GM23338 (cell line): ENCODE measurements around the gene ZNF264. TPM values are rescaled to one million over a fixed set of nuclear protein-coding genes. Genes with fewer than 3 reads are reported as not detected.
A peak's percentile ranks its signal among the peaks of the same experiment; 100 is the strongest.

ENCODE experiments used
- ATAC-seq: fragments of 200-7000 bp; cut with Tn5 transposase; 3 replicates; pipeline ENCODE4 v1.9.1; 2020
- DNase-seq: peaks from one replicate; pipeline ENCODE4 v3.0.0-alpha.2; 2015; ENCODE audit warnings: low spot score
- H2AFZ ChIP-seq: fragments of 200-600 bp; sonication (generic); 2 replicates; pipeline ENCODE4 v1.8.0; 2016; ENCODE audit warnings: antibody characterized with exemption, mild to moderate bottlenecking, moderate library complexity
- H3F3A ChIP-seq: fragments of 200-600 bp; sonication (generic); replicated peaks from 2 replicates; pipeline ENCODE4 v1.8.0; 2017; ENCODE audit warnings: antibody characterized with exemption, mixed run types, low read depth
- H3K27ac ChIP-seq: fragments of 200-600 bp; sonication (generic); 2 replicates; pipeline ENCODE4 v1.6.1; 2016; ENCODE audit warnings: low read depth
- H3K27me3 ChIP-seq: fragments of 200-600 bp; sonication (generic); 2 replicates; pipeline ENCODE4 v1.8.0; 2016; ENCODE audit warnings: mild to moderate bottlenecking, mixed run types, moderate library complexity; ENCODE audit not compliant: insufficient read depth
- H3K36me3 ChIP-seq: fragments of 200-600 bp; sonication (generic); 2 replicates; pipeline ENCODE4 v1.8.0; 2016; ENCODE audit warnings: mild to moderate bottlenecking; ENCODE audit not compliant: insufficient read depth
- H3K4me1 ChIP-seq: fragments of 200-600 bp; sonication (generic); 2 replicates; pipeline ENCODE4 v1.8.0; 2016; ENCODE audit warnings: mild to moderate bottlenecking, moderate library complexity; ENCODE audit not compliant: insufficient read depth
- H3K4me2 ChIP-seq: fragments of 200-600 bp; sonication (generic); 2 replicates; pipeline ENCODE4 v1.7.1; 2017; ENCODE audit warnings: mixed run types
- H3K4me3 ChIP-seq: fragments of 200-600 bp; sonication (generic); 2 replicates; pipeline ENCODE4 v1.6.1; 2016; ENCODE audit warnings: mixed run types
- H3K79me2 ChIP-seq: fragments of 200-600 bp; sonication (generic); replicated peaks from 2 replicates; pipeline ENCODE4 v1.8.0; 2017; ENCODE audit warnings: mild to moderate bottlenecking; ENCODE audit not compliant: insufficient read depth
- H3K9me2 ChIP-seq: fragments of 200-600 bp; sonication (generic); 2 replicates; pipeline ENCODE4 v1.8.0; 2017; ENCODE audit not compliant: insufficient read depth
- H4K20me1 ChIP-seq: fragments of 200-600 bp; sonication (generic); replicated peaks from 2 replicates; pipeline ENCODE4 v1.8.0; 2017; ENCODE audit warnings: mild to moderate bottlenecking; ENCODE audit not compliant: insufficient read depth
- H3K27ac Mint-ChIP-seq: 2 replicates; pipeline ENCODE4 v1.8.0; 2020; ENCODE audit warnings: inconsistent platforms, mild to moderate bottlenecking, moderate library complexity, mixed read lengths
- H3K27me3 Mint-ChIP-seq: 3 replicates; pipeline ENCODE4 v1.8.0; 2022; ENCODE audit warnings: low read depth, mild to moderate bottlenecking, moderate library complexity, mixed read lengths, inconsistent platforms; ENCODE audit not compliant: insufficient read depth, poor library complexity
- H3K36me3 Mint-ChIP-seq: 3 replicates; pipeline ENCODE4 v1.8.0; 2021; ENCODE audit warnings: low read depth, mild to moderate bottlenecking, inconsistent platforms, moderate library complexity, mixed read lengths
- H3K4me1 Mint-ChIP-seq: 3 replicates; pipeline ENCODE4 v1.8.0; 2020; ENCODE audit warnings: mild to moderate bottlenecking, inconsistent platforms, mixed read lengths
- H3K4me3 Mint-ChIP-seq: 3 replicates; pipeline ENCODE4 v1.8.0; 2021; ENCODE audit warnings: moderate library complexity, mild to moderate bottlenecking, inconsistent platforms, mixed read lengths
- H3K9me3 Mint-ChIP-seq: 3 replicates; pipeline ENCODE4 v1.8.0; 2020; ENCODE audit warnings: moderate library complexity, mild to moderate bottlenecking, inconsistent platforms, mixed read lengths
- CREB1 ChIP-seq: fragments of 250-450 bp; sonication (Bioruptor Pico); IDR thresholded peaks from 2 replicates; pipeline ENCODE4 v1.5.0; 2020; ENCODE audit warnings: low read depth, mild to moderate bottlenecking, moderate library complexity
- EZH2 ChIP-seq: fragments of 200-600 bp; sonication (generic); IDR thresholded peaks from one replicate; pipeline ENCODE4 v1.8.0; 2017; ENCODE audit warnings: antibody characterized with exemption, mild to moderate bottlenecking, low read depth; ENCODE audit not compliant: unreplicated experiment
- EZH2phosphoT487 ChIP-seq: fragments of 200-600 bp; sonication (generic); IDR thresholded peaks from one replicate; pipeline ENCODE4 v1.8.1; 2018; ENCODE audit warnings: antibody characterized with exemption; ENCODE audit not compliant: unreplicated experiment
- JUNB ChIP-seq: IDR thresholded peaks from one replicate; pipeline ENCODE4 v1.6.1; 2016; ENCODE audit warnings: antibody characterized with exemption; ENCODE audit not compliant: unreplicated experiment
- NANOG ChIP-seq: IDR thresholded peaks from 2 replicates; pipeline ENCODE4 v1.6.1; 2016; ENCODE audit warnings: antibody characterized with exemption, borderline replicate concordance
- POLR2AphosphoS5 ChIP-seq: IDR thresholded peaks from 2 replicates; pipeline ENCODE4 v1.6.1; 2016; ENCODE audit warnings: antibody characterized with exemption, low read depth
- STAT1 ChIP-seq: IDR thresholded peaks from one replicate; pipeline ENCODE4 v1.6.1; 2016; ENCODE audit warnings: antibody characterized with exemption; ENCODE audit not compliant: unreplicated experiment
- ZNF114 ChIP-seq: fragments of 250-450 bp; sonication (Bioruptor Pico); IDR thresholded peaks from 2 replicates; pipeline ENCODE4 v1.5.0; 2020; ENCODE audit warnings: mild to moderate bottlenecking, moderate library complexity
- ZNF331 ChIP-seq: fragments of 250-450 bp; sonication (Bioruptor Pico); IDR thresholded peaks from 2 replicates; pipeline ENCODE4 v1.5.0; 2020; ENCODE audit warnings: low read depth, mild to moderate bottlenecking, moderate library complexity
- polyA plus RNA-seq: library from polyadenylated mRNA; unstranded; fragments of >200 nt; fragmentation: Nextera tagmentation; extraction: Ambion mirVana; gene quantifications from 2 replicates; pipeline ENCODE4 v1.2.1, GENCODE V29; 2016
- total RNA-seq: library from RNA; depleted of rRNA; stranded (reverse); fragments of >200 nt; shearing (Covaris generic); gene quantifications from 2 replicates; pipeline ENCODE4 v1.2.3, GENCODE V29; 2014
- TF ChIP-seq, protein P1 (sequence below): IDR thresholded peaks from 2 replicates; pipeline ENCODE4 v1.6.1; 2016; ENCODE audit warnings: antibody characterized with exemption
- TF ChIP-seq, protein P2 (sequence below), 2 experiments: fragments of 200-600 bp in 1 of 2; sonication (generic) in 1 of 2; conservative IDR thresholded peaks; 2 replicates each; pipeline versions ENCODE4 v1.5.1 to v1.6.1; 2016 to 2017; ENCODE audit warnings: antibody characterized with exemption in 2 of 2, low read depth in 2 of 2, mild to moderate bottlenecking in 2 of 2, moderate library complexity in 1 of 2
- TF ChIP-seq, protein P3 (sequence below): IDR thresholded peaks from one replicate; pipeline ENCODE4 v1.6.1; 2018; ENCODE audit warnings: antibody characterized with exemption; ENCODE audit not compliant: unreplicated experiment

The ZNF264 gene
- total and polyA plus RNA-seq, 2 experiments from 2014 or later, result 4.0 to 25.9 TPM

DNA sequence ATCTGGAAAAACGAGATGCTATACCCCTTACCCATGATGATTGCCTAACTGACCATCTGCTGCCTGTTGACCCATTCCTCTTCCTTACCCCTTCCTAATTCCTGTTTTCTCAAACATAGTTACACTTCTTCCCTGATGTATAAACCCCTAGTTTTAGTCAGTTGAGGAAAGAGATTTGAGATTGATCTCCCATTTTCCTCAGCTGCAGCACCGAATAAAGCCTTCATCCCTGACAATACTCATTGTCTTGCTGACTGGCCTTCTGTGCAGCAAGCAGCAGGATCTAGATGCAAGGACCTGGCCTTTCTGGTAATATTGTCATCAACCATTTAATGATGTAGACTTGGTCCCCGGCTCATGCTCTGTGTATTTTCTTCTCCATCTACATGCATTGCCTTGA lies 999 bp upstream of the ZNF264 start:
- no peak for ATAC-seq
- peaks cover 53% of the 10 kb centered on the region for H3K9me3 Mint-ChIP-seq
- Histone ChIP-seq H4K20me1 (peaks cover 14% of the 10 kb centered on the region), H2AFZ (no peak overlapping the region; the same call in 1 of the 2 replicates), H3K4me2 (peak overlapping the region; percentile 95), H3K27ac (no peak overlapping the region), H3K4me3 (0 out of 2 replicates have a peak overlapping the region, but pooled peaks have one; percentile 23), H3K36me3 (no peaks in the 10 kb centered on the region; the same call in 1 of the 2 replicates), H3K27me3 (no peaks in the 10 kb centered on the region), H3F3A (peaks cover 8% of the 10 kb centered on the region), H3K9me2 (peaks cover 12% of the 10 kb centered on the region), H3K79me2 (peaks cover 22% of the 10 kb centered on the region), H3K4me1 (peaks cover 4% of the 10 kb centered on the region; the same call in 1 of the 2 replicates)
- no peak for DNase-seq
- H3K27ac Mint-ChIP-seq, result no peak overlapping the region
- H3K4me3 Mint-ChIP-seq, result peak overlapping the region; percentile 96
- TF ChIP-seq, protein P1, sequence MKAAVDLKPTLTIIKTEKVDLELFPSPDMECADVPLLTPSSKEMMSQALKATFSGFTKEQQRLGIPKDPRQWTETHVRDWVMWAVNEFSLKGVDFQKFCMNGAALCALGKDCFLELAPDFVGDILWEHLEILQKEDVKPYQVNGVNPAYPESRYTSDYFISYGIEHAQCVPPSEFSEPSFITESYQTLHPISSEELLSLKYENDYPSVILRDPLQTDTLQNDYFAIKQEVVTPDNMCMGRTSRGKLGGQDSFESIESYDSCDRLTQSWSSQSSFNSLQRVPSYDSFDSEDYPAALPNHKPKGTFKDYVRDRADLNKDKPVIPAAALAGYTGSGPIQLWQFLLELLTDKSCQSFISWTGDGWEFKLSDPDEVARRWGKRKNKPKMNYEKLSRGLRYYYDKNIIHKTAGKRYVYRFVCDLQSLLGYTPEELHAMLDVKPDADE, result no peak
- TF ChIP-seq EZH2, result no peak
- no peak for TF ChIP-seq ZNF331 (CRISPR knock-in tag)
- TF ChIP-seq, protein P2, sequence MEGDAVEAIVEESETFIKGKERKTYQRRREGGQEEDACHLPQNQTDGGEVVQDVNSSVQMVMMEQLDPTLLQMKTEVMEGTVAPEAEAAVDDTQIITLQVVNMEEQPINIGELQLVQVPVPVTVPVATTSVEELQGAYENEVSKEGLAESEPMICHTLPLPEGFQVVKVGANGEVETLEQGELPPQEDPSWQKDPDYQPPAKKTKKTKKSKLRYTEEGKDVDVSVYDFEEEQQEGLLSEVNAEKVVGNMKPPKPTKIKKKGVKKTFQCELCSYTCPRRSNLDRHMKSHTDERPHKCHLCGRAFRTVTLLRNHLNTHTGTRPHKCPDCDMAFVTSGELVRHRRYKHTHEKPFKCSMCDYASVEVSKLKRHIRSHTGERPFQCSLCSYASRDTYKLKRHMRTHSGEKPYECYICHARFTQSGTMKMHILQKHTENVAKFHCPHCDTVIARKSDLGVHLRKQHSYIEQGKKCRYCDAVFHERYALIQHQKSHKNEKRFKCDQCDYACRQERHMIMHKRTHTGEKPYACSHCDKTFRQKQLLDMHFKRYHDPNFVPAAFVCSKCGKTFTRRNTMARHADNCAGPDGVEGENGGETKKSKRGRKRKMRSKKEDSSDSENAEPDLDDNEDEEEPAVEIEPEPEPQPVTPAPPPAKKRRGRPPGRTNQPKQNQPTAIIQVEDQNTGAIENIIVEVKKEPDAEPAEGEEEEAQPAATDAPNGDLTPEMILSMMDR (conservative IDR thresholded peaks at IDR 0.05; ENCODE audit: low read depth in 2 of 2), result no peak
- no peak for TF ChIP-seq JUNB
- H3K27me3 Mint-ChIP-seq, result peaks cover 12% of the 10 kb centered on the region
- H3K36me3 Mint-ChIP-seq, result peaks cover 58% of the 10 kb centered on the region
- peaks cover 15% of the 10 kb centered on the region; the same call in 2 of the 3 replicates for H3K4me1 Mint-ChIP-seq

DNA sequence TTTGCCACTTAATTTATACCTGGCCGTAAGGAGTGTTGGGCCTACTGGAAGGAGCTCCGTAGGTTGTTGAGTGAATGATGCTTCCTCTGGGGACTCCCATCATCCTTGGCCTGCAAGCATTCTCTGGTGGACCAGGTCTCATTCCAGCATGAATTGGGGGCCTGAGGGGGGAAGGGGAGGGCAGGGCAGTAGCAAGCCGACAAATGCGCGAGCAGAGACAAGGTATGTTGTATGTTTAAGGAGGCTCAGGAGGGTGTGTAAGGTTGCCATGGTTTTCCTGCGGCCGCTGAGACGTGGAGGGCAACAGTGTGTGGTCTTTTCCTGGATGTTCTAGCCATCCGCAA lies 749 bp downstream of the ZNF264 start:
- Histone ChIP-seq H3K79me2 (peaks cover 22% of the 10 kb centered on the region), H3K9me2 (peaks cover 12% of the 10 kb centered on the region), H4K20me1 (peaks cover 14% of the 10 kb centered on the region), H3K4me2 (peak overlapping the region; percentile 95), H3F3A (peaks cover 8% of the 10 kb centered on the region), H3K27ac (no peak overlapping the region), H3K27me3 (no peaks in the 10 kb centered on the region), H2AFZ (peak overlapping the region; percentile 100; the same call in 1 of the 2 replicates), H3K4me1 (peaks cover 4% of the 10 kb centered on the region; the same call in 1 of the 2 replicates), H3K36me3 (no peaks in the 10 kb centered on the region; the same call in 1 of the 2 replicates), H3K4me3 (peak overlapping the region; percentile 95)
- H3K4me3 Mint-ChIP-seq, result peak overlapping the region; percentile 96
- H3K9me3 Mint-ChIP-seq, result peaks cover 42% of the 10 kb centered on the region
- H3K27me3 Mint-ChIP-seq, result peaks cover 11% of the 10 kb centered on the region
- DNase-seq (peak; percentile 16), ATAC-seq (peak; percentile 12)
- peaks cover 15% of the 10 kb centered on the region; the same call in 2 of the 3 replicates for H3K4me1 Mint-ChIP-seq
- H3K27ac Mint-ChIP-seq, result no peak overlapping the region
- H3K36me3 Mint-ChIP-seq, result peaks cover 72% of the 10 kb centered on the region
- TF ChIP-seq, protein P2 (conservative IDR thresholded peaks at IDR 0.05; ENCODE audit: low read depth in 2 of 2), result no peak
- TF ChIP-seq POLR2AphosphoS5 (no peak), ZNF114 (CRISPR knock-in tag) (no peak), NANOG (no peak), EZH2 (no peak), STAT1 (no peak), EZH2phosphoT487 (no peak), JUNB (no peak), CREB1 (no peak), ZNF331 (CRISPR knock-in tag) (no peak)
- TF ChIP-seq, protein P3, sequence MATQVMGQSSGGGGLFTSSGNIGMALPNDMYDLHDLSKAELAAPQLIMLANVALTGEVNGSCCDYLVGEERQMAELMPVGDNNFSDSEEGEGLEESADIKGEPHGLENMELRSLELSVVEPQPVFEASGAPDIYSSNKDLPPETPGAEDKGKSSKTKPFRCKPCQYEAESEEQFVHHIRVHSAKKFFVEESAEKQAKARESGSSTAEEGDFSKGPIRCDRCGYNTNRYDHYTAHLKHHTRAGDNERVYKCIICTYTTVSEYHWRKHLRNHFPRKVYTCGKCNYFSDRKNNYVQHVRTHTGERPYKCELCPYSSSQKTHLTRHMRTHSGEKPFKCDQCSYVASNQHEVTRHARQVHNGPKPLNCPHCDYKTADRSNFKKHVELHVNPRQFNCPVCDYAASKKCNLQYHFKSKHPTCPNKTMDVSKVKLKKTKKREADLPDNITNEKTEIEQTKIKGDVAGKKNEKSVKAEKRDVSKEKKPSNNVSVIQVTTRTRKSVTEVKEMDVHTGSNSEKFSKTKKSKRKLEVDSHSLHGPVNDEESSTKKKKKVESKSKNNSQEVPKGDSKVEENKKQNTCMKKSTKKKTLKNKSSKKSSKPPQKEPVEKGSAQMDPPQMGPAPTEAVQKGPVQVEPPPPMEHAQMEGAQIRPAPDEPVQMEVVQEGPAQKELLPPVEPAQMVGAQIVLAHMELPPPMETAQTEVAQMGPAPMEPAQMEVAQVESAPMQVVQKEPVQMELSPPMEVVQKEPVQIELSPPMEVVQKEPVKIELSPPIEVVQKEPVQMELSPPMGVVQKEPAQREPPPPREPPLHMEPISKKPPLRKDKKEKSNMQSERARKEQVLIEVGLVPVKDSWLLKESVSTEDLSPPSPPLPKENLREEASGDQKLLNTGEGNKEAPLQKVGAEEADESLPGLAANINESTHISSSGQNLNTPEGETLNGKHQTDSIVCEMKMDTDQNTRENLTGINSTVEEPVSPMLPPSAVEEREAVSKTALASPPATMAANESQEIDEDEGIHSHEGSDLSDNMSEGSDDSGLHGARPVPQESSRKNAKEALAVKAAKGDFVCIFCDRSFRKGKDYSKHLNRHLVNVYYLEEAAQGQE, result no peak
